RCC 7860 (cell line): ENCODE results near the gene DHX16.

Source experiments
- DNase-seq: peaks from one replicate; pipeline ENCODE4 v3.0.0-alpha.2; 2015; ENCODE audit warnings: low spot score
- FAIRE-seq: peaks from 2 replicates; lab custom pipeline; 2012; peaks lifted over from hg19 to GRCh38; lab: Jason Lieb, UNC

Gene DHX16

GRCh38 chr6:30611150-30611855, 61.5 kb downstream of the DHX16 start:
- no peak for DNase-seq
- FAIRE-seq, result no peak

GRCh38 chr6:30610065-30610464, 62.7 kb downstream of the DHX16 start:
- FAIRE-seq, result no peak
- no peak for DNase-seq

DNA sequence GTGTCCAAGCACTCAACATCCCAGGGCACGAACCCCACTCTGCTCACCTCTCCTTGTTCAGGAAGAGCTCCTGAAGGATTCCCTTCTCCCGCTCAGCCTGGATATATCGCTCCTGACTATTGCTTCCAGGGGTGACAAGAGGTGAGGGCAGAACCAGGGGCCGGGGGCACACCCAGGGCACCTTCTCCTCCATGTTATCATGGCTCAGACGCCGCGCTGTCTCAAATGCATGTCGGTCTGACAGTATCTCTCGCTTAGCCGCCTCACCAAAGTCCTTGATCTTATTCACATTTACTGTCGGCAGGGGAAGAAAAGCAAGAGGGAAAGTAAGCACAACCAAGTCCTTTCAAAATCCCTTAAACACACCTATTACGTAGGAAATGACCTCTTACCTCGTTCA, 68.8 kb downstream of the DHX16 start:
- FAIRE-seq (no peak), DNase-seq (no peak)
